HG03095 (cell line): Measurements from ENCODE around the gene OIT3.
"Not testable (repeated sequence)": the region's sequence is repeated elsewhere in the genome, so short reads cannot be mapped to it uniquely, and the experiment has no call there.

ENCODE experiments used
- ATAC-seq: cut with Tn5 transposase; IDR thresholded peaks from one replicate; pipeline ENCODE4 v1.9.1; 2021; ENCODE audit warnings: moderate library complexity; ENCODE audit not compliant: unreplicated experiment

OIT3 gene

GRCh38 chr10:72899545-72899944, 6.0 kb downstream of the OIT3 start:
- no peak for ATAC-seq

- not testable (repeated sequence) for ATAC-seq
Measured at GRCh38 chr10:72903941-72904446, 10.5 kb downstream of the OIT3 start.

GRCh38 chr10:72904806-72905205, 11.3 kb downstream of the OIT3 start:
- ATAC-seq, result no peak

- ATAC-seq, result no peak
Measured at GRCh38 chr10:72906446-72906845, 12.9 kb downstream of the OIT3 start.

- no peak for ATAC-seq
Measured at GRCh38 chr10:72910705-72911104, 17.2 kb downstream of the OIT3 start.

- no peak for ATAC-seq
Measured at GRCh38 chr10:72911758-72912157, 18.2 kb downstream of the OIT3 start.

- no peak for ATAC-seq
Measured at GRCh38 chr10:72912736-72913135, 19.2 kb downstream of the OIT3 start.

GRCh38 chr10:72913287-72913686, 19.7 kb downstream of the OIT3 start:
- ATAC-seq, result no peak

GRCh38 chr10:72917201-72917600, 23.7 kb downstream of the OIT3 start:
- not testable (repeated sequence) for ATAC-seq

GRCh38 chr10:72917803-72918332, 24.3 kb downstream of the OIT3 start:
- not testable (repeated sequence) for ATAC-seq

GRCh38 chr10:72918352-72918751, 24.8 kb downstream of the OIT3 start:
- no peak for ATAC-seq

GRCh38 chr10:72921147-72921683, 27.7 kb downstream of the OIT3 start:
- not testable (repeated sequence) for ATAC-seq

GRCh38 chr10:72924351-72924750, 30.8 kb downstream of the OIT3 start:
- ATAC-seq, result no peak

GRCh38 chr10:72925951-72926465, 32.5 kb downstream of the OIT3 start:
- no peak for ATAC-seq

GRCh38 chr10:72927485-72927884, 33.9 kb downstream of the OIT3 start:
- ATAC-seq, result no peak

GRCh38 chr10:72928798-72929197, 35.3 kb downstream of the OIT3 start:
- ATAC-seq, result no peak

- no peak for ATAC-seq
Measured at GRCh38 chr10:72930276-72930675, 36.7 kb downstream of the OIT3 start.

- no peak for ATAC-seq
Measured at GRCh38 chr10:72932259-72933015, 38.9 kb downstream of the OIT3 start.

- ATAC-seq, result no peak
Measured at GRCh38 chr10:72935361-72935760, 41.8 kb downstream of the OIT3 start.

- ATAC-seq, result no peak
Measured at GRCh38 chr10:72943498-72944234, 50.1 kb downstream of the OIT3 start.

GRCh38 chr10:72946963-72947362, 53.4 kb downstream of the OIT3 start:
- no peak for ATAC-seq
